ENCODE measurements around the gene CHST15. TPM values are rescaled to one million over a fixed set of nuclear protein-coding genes. Genes with fewer than 3 reads are reported as not detected.
"Not testable (repeated sequence)": the region's sequence is repeated elsewhere in the genome, so short reads cannot be mapped to it uniquely, and the experiment has no call there.

Gene CHST15
- polyA plus RNA-seq, 2 donors, result 1.4 to 3.7 TPM

- Histone ChIP-seq H3K27me3 (ENCODE audit: control insufficient read depth in 1 of 2, insufficient read depth in 2 of 2, low read length in 2 of 2) (no peaks in the 10 kb centered on the region), H3K9me3 (ENCODE audit: control insufficient read depth in 2 of 2, insufficient read depth in 1 of 2, low read depth in 1 of 2, low read length in 1 of 2) (no peaks in the 10 kb centered on the region), H3K27ac (ENCODE audit: low read depth in 2 of 2, low read length in 1 of 2) (peak overlapping the region in 1 of 2 donors; percentile 6), H3K4me3 (ENCODE audit: low read depth in 1 of 2, low read length in 2 of 2) (no peak overlapping the region), H3K36me3 (ENCODE audit: control insufficient read depth in 2 of 2, insufficient read depth in 2 of 2, low read length in 1 of 2) (peaks cover 0 to 5% of the 10 kb centered on the region in 2 donors), H3K4me1 (ENCODE audit: control insufficient read depth in 2 of 2, insufficient read depth in 2 of 2, low read length in 1 of 2) (peaks cover 4 to 12% of the 10 kb centered on the region in 2 donors)
- WGBS, 2 donors, result 84 to 85% methylated on average over 6 of the region's 6 CpGs
Measured at GRCh38 chr10:124035306-124035927, 58.0 kb downstream of the CHST15 start.

DNA sequence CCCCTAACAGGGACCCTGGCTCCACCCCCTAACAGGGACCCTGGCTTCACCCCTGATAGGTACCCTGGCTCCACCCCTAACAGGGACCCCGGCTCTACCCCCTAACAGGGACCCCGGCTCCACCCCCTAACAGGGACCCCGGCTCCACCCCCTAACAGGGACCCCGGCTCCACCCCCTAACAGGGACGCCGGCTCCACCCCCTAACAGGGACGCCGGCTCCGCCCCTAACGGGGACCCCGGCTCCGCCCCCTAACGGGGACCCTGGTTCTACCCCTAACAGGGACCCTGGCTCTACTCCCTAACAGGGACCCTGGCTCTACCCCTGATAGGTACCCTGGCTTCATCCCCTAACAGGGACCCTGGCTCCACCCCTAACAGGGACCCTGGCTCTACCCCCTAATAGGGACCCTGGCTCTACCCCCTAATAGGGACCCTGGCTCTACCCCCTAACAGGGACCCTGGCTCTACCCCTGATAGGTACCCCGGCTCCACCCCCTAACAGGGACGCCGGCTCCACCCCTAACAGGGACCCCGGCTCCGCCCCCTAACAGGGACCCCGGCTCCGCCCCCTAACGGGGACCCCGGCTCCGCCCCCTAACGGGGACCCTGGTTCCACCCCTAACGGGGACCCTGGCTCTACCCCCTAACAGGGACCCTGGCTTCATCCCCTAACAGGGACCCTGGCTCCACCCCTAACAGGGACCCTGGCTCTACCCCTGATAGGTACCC lies 58.7 kb downstream of the CHST15 start:
- not testable (repeated sequence) for H3K9me3 ChIP-seq (ENCODE audit: control insufficient read depth in 2 of 2, insufficient read depth in 1 of 2, low read depth in 1 of 2, low read length in 1 of 2); H3K4me3 ChIP-seq (ENCODE audit: low read depth in 1 of 2, low read length in 2 of 2); H3K27me3 ChIP-seq (ENCODE audit: control insufficient read depth in 1 of 2, insufficient read depth in 2 of 2, low read length in 2 of 2); H3K36me3 ChIP-seq (ENCODE audit: control insufficient read depth in 2 of 2, insufficient read depth in 2 of 2, low read length in 1 of 2)
- WGBS, 2 donors, result 71 to 77% methylated on average over 24 to 25 of the region's 25 CpGs
- Histone ChIP-seq H3K4me1 (ENCODE audit: control insufficient read depth in 2 of 2, insufficient read depth in 2 of 2, low read length in 1 of 2) (peaks cover 4 to 12% of the 10 kb centered on the region in 2 donors), H3K27ac (ENCODE audit: low read depth in 2 of 2, low read length in 1 of 2) (peak overlapping the region in 1 of 2 donors; percentile 45)

- H3K27ac ChIP-seq (ENCODE audit: low read depth in 2 of 2, low read length in 1 of 2), result peak overlapping the region; percentile 11 to 63
- H3K36me3 ChIP-seq (ENCODE audit: control insufficient read depth in 2 of 2, insufficient read depth in 2 of 2, low read length in 1 of 2), result peaks cover 0 to 5% of the 10 kb centered on the region in 2 donors
- H3K9me3 ChIP-seq (ENCODE audit: control insufficient read depth in 2 of 2, insufficient read depth in 1 of 2, low read depth in 1 of 2, low read length in 1 of 2), result no peaks in the 10 kb centered on the region
- H3K4me3 ChIP-seq (ENCODE audit: low read depth in 1 of 2, low read length in 2 of 2), result no peak overlapping the region
- 56 to 71% methylated on average over 8 of the region's 8 CpGs for WGBS, 2 donors
- no peaks in the 10 kb centered on the region for H3K27me3 ChIP-seq (ENCODE audit: control insufficient read depth in 1 of 2, insufficient read depth in 2 of 2, low read length in 2 of 2)
- peaks cover 4 to 10% of the 10 kb centered on the region in 2 donors for H3K4me1 ChIP-seq (ENCODE audit: control insufficient read depth in 2 of 2, insufficient read depth in 2 of 2, low read length in 1 of 2)
Measured at GRCh38 chr10:124033887-124034218, 59.5 kb downstream of the CHST15 start.

GRCh38 chr10:124032971-124033886 lies 60.2 kb downstream of the CHST15 start:
- H3K4me3 ChIP-seq (ENCODE audit: low read depth in 1 of 2, low read length in 2 of 2), result no peak overlapping the region
- H3K27ac ChIP-seq (ENCODE audit: low read depth in 2 of 2, low read length in 1 of 2), result peak overlapping the region; percentile 11 to 63
- H3K27me3 ChIP-seq (ENCODE audit: control insufficient read depth in 1 of 2, insufficient read depth in 2 of 2, low read length in 2 of 2), result no peaks in the 10 kb centered on the region
- WGBS, 2 donors, result 58 to 63% methylated on average over 15 of the region's 15 CpGs
- peaks cover 4 to 10% of the 10 kb centered on the region in 2 donors for H3K4me1 ChIP-seq (ENCODE audit: control insufficient read depth in 2 of 2, insufficient read depth in 2 of 2, low read length in 1 of 2)
- H3K36me3 ChIP-seq (ENCODE audit: control insufficient read depth in 2 of 2, insufficient read depth in 2 of 2, low read length in 1 of 2), result peaks cover 0 to 4% of the 10 kb centered on the region in 2 donors
- H3K9me3 ChIP-seq (ENCODE audit: control insufficient read depth in 2 of 2, insufficient read depth in 1 of 2, low read depth in 1 of 2, low read length in 1 of 2), result no peaks in the 10 kb centered on the region

GRCh38 chr10:124032087-124032935 lies 61.1 kb downstream of the CHST15 start:
- WGBS, 2 donors, result 70 to 71% methylated on average over 8 of the region's 8 CpGs
- Histone ChIP-seq H3K27ac (ENCODE audit: low read depth in 2 of 2, low read length in 1 of 2) (no peak overlapping the region), H3K9me3 (ENCODE audit: control insufficient read depth in 2 of 2, insufficient read depth in 1 of 2, low read depth in 1 of 2, low read length in 1 of 2) (no peaks in the 10 kb centered on the region), H3K4me1 (ENCODE audit: control insufficient read depth in 2 of 2, insufficient read depth in 2 of 2, low read length in 1 of 2) (peaks cover 4 to 10% of the 10 kb centered on the region in 2 donors), H3K36me3 (ENCODE audit: control insufficient read depth in 2 of 2, insufficient read depth in 2 of 2, low read length in 1 of 2) (peaks cover 0 to 2% of the 10 kb centered on the region in 2 donors), H3K4me3 (ENCODE audit: low read depth in 1 of 2, low read length in 2 of 2) (no peak overlapping the region), H3K27me3 (ENCODE audit: control insufficient read depth in 1 of 2, insufficient read depth in 2 of 2, low read length in 2 of 2) (no peaks in the 10 kb centered on the region)

- Histone ChIP-seq H3K27me3 (ENCODE audit: control insufficient read depth in 1 of 2, insufficient read depth in 2 of 2, low read length in 2 of 2) (no peaks in the 10 kb centered on the region), H3K27ac (ENCODE audit: low read depth in 2 of 2, low read length in 1 of 2) (no peak overlapping the region), H3K36me3 (ENCODE audit: control insufficient read depth in 2 of 2, insufficient read depth in 2 of 2, low read length in 1 of 2) (no peaks in the 10 kb centered on the region), H3K9me3 (ENCODE audit: control insufficient read depth in 2 of 2, insufficient read depth in 1 of 2, low read depth in 1 of 2, low read length in 1 of 2) (no peaks in the 10 kb centered on the region), H3K4me1 (ENCODE audit: control insufficient read depth in 2 of 2, insufficient read depth in 2 of 2, low read length in 1 of 2) (peaks cover 0 to 2% of the 10 kb centered on the region in 2 donors), H3K4me3 (ENCODE audit: low read depth in 1 of 2, low read length in 2 of 2) (no peak overlapping the region)
- WGBS, 2 donors, result 84 to 92% methylated on average over 15 of the region's 15 CpGs
Measured at GRCh38 chr10:124030492-124031110, 62.8 kb downstream of the CHST15 start.

- Histone ChIP-seq H3K36me3 (ENCODE audit: control insufficient read depth in 2 of 2, insufficient read depth in 2 of 2, low read length in 1 of 2) (no peaks in the 10 kb centered on the region), H3K27ac (ENCODE audit: low read depth in 2 of 2, low read length in 1 of 2) (no peak overlapping the region), H3K9me3 (ENCODE audit: control insufficient read depth in 2 of 2, insufficient read depth in 1 of 2, low read depth in 1 of 2, low read length in 1 of 2) (no peaks in the 10 kb centered on the region), H3K27me3 (ENCODE audit: control insufficient read depth in 1 of 2, insufficient read depth in 2 of 2, low read length in 2 of 2) (no peaks in the 10 kb centered on the region), H3K4me3 (ENCODE audit: low read depth in 1 of 2, low read length in 2 of 2) (no peak overlapping the region), H3K4me1 (ENCODE audit: control insufficient read depth in 2 of 2, insufficient read depth in 2 of 2, low read length in 1 of 2) (peaks cover 0 to 2% of the 10 kb centered on the region in 2 donors)
- 72 to 88% methylated on average over 8 of the region's 8 CpGs for WGBS, 2 donors
Measured at GRCh38 chr10:124030061-124030460, 63.3 kb downstream of the CHST15 start.

DNA sequence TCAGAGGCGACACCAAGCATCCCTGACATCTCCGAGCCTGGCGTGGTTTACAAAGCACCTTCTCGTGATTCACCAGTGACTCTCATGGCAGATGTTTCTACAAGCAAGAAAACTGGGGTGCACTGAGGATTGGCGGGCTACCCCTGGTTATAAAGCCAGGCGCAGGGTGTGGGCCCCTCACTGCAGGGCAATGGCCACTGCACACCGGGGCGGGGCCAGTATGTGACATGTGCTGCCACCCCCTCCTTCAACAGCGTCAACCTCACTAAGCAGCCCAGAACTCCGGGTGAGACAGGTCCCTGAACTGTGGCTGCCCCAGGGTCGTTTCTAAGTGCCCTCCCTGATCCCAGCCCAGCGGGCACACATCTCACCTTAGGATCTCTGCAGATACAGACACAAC lies 63.8 kb downstream of the CHST15 start:
- H3K36me3 ChIP-seq (ENCODE audit: control insufficient read depth in 2 of 2, insufficient read depth in 2 of 2, low read length in 1 of 2), result no peaks in the 10 kb centered on the region
- no peak overlapping the region for H3K27ac ChIP-seq (ENCODE audit: low read depth in 2 of 2, low read length in 1 of 2)
- 82 to 86% methylated on average over 12 of the region's 12 CpGs for WGBS, 2 donors
- H3K9me3 ChIP-seq (ENCODE audit: control insufficient read depth in 2 of 2, insufficient read depth in 1 of 2, low read depth in 1 of 2, low read length in 1 of 2), result no peaks in the 10 kb centered on the region
- H3K4me3 ChIP-seq (ENCODE audit: low read depth in 1 of 2, low read length in 2 of 2), result no peak overlapping the region
- peaks cover 0 to 2% of the 10 kb centered on the region in 2 donors for H3K4me1 ChIP-seq (ENCODE audit: control insufficient read depth in 2 of 2, insufficient read depth in 2 of 2, low read length in 1 of 2)
- H3K27me3 ChIP-seq (ENCODE audit: control insufficient read depth in 1 of 2, insufficient read depth in 2 of 2, low read length in 2 of 2), result no peaks in the 10 kb centered on the region

Data from esophagus (tissue), 2 donors.